CD4-positive, alpha-beta T cell treated with Interleukin-1 beta for 1 hour (primary cell): Measurements from ENCODE around the gene TERB1.
A peak's percentile ranks its signal among the peaks of the same experiment; 100 is the strongest.

ENCODE experiments used
- DNase-seq, 2 donors: peaks; one replicate each; pipeline ENCODE4 v3.0.0-alpha.2; 2020 to 2022

Gene TERB1

DNA sequence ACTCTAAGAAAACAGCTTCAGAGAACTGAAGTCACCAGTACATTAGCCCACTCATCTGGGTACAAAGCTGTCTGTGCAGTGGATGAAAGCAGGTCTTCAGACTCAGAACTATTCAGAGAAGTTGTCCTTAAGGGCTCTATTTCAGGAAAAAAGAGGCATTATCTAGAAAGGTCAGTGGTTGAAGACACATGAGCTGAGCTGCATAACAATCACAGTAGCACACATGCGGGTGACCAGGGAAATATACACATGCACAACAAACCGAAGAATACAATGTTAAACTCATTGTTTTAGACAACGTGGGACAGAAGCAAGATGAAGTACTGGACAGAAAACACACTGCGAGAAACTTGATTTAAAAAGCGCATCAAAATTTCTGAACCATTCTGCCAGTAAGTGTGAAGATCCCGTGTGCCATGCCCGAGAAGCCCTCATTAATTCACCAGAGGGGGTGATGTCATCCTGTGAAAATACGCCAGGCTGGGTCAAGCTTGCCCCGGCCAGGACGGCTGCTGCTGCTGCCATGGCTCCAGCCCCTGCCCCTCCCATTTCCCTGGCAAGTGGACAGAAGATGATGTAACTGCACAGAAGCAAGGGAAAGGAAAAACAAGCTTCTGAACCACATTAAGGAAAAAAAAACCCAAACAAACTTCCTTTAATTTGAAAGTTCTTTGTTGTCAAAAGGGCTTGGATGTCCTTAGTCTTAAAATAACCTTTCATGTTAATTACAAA, 60.0 kb downstream of the TERB1 start:
- no peak for DNase-seq

DNA sequence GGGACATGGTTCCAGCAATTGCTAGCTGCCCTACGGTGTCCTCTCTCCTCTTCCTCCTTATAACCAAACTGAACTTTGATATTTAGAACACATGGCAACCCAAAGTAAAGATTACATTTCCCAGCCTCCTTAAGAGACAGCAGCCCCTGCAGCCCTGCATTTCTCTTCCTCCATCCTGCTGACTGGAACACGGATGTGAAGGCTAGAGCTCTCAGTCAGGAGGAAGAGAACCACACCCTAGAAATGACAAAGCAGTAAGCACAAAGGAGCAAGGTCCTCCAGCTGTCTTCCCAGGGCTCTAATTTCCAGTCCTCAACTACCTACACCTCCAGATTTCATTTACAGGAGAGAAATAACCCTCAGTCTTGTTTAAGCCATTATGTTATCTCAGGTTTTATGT, 60.9 kb downstream of the TERB1 start:
- no peak for DNase-seq

DNA sequence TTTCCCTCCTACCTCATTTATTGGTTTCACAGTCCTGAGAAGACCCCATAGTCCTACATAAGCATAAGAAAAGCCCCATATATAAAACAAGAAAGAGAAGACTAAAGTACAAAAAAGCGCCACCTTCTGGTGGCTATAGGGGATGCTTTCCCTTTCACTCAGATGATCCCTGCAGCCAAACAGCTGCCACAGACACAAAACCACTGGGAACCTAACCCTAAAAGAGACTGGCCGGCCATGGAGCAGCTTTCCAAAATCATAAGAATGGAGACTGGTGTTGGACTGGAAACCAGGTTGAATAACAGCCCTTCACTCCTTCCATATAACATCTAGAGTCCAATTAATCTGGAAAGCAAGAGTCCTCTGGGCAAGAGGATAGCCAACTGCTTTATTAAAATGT, 61.4 kb downstream of the TERB1 start:
- DNase-seq, result peak in 1 of 2 donors; percentile 39

DNA sequence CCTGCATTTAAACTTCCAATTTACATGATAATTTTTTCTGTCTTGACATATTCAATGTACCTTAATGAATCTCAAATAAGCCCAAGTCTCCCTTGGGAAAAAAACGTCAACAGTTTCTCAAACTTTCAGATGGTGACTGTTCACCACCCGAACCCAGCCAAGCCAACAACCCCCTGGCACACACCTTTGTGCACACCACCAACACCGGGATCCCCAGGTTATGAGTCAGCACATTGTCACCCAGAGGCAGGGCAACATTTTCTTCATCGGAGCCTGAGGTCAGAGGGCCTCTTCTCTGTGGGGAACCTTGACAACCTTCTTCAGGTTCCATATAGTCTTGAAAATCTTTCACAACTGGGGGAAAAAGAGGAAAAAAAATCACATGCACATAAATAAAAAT, 65.5 kb downstream of the TERB1 start:
- no peak for DNase-seq

DNA sequence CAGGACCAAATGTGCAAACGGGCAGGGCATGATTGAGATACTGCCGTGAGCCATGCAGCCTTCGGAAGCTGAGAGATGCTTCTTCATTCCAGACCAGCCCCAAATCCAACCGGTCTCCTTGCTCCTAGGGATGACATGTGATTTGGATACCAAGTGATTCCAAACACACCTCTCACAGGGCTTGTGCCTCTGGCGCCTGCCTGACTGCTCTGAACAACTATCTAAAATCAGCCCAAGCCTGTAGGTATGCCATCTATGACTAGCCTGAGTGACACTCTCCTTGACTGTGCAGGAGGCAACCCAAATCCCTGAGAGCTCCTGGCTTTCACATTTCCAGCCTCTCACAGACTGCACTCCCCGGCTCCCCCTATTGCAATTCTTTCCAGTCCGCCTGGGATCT, 70.3 kb downstream of the TERB1 start:
- DNase-seq, result no peak

DNA sequence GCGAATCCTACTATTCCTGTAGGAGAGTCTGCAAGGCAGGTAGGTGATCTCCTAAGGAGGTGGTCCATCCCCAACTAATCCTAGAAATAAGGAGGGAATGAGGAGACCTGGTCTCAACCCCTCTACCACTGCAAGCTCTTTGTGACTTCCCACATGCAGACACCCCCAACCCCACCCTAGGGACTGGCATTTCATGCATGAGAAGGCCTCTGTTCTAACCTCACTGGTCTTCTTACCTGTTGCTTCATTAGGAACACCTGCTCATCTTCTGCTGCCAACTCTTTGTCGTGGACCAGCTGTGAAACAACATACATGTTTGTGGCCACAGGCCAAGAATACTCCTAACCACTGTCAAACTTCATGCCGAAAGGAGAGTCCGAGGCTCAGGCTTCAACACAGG, 72.6 kb downstream of the TERB1 start:
- no peak for DNase-seq

DNA sequence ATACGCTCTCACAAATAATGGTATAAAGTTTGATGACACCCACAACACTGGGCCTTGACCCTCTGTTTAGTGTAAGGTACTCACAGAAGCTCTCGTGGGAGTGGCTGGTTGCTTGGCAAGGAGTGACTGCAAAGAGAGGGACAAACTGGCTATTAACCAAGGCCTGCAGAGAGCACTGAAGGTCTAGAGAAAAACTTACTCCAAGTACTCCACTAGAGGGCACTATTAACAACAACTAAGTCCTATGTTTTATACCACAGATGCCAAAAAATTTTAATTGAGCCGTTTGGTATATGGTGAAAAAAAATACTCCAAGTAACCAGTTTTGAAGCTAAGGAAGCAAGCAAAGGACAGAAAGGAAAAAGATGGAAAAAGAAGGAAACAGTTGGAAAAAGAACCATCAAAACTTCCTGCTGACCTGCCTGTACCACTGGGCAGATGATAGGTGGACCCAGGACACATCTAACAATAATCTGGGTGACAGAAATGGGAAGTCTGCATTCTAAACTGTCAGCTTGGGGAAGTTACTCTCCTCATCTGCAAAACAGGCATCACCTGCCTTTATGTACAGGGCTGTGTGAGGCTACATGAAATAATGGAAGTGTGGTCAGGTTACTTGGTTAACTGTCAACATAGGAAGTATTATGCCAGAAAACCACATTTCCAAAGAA, 73.1 kb downstream of the TERB1 start:
- DNase-seq, result peak in 1 of 2 donors; percentile 51

DNA sequence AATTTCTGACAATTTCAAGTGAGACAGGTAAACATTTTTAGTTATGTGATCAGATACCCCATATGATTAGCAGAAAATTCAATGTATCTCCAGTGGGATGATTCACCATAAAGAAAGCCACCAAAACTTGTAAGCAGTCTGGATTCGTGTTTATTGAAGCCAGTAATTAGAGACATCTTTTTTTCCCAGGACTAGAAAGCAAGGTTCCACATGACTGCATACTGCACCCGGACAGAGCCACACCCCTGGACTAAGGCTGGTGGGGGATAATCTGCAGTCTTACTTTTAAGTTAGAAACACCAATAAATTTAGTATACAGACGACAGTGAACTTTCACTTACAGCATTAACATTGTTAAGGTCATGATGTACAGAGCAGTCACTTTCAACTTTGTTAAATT, 80.6 kb downstream of the TERB1 start:
- no peak for DNase-seq

DNA sequence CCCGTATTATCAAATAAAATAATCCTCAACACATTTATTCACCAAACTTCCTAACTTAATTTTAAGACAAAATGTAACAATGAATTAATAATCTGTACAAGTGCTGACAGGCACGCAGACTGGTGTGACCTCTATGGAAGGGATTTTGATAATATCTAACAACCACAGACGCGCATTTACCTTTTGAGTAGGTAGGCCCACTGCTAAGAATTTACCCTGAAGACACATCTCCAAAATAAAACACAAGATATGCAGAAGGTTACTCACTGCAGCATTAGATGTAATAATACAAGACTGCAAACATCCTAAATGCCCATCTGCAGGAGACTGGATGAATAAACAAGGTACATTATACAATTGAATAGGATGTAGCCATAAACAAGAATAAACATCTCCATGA, 82.1 kb downstream of the TERB1 start:
- DNase-seq, result no peak

DNA sequence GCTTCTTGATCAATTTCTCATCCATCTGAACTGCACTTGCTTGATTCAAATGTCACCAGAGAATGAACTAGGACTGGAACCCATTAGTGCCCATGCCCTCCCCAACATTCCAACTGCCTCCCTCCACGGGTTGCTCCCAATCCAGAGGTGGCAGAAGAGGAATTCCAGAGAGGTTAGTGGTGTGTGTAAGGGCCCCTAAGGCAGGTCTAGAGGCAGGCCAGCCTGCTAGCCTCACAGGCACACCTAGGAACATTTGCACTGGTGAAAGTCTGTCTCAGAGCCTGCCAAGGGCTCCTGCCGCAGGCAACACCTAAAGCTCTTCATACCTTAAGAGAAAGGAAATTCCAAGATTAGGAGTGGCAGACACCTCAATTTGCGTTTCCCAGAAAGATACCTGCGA, 83.6 kb downstream of the TERB1 start:
- no peak for DNase-seq

DNA sequence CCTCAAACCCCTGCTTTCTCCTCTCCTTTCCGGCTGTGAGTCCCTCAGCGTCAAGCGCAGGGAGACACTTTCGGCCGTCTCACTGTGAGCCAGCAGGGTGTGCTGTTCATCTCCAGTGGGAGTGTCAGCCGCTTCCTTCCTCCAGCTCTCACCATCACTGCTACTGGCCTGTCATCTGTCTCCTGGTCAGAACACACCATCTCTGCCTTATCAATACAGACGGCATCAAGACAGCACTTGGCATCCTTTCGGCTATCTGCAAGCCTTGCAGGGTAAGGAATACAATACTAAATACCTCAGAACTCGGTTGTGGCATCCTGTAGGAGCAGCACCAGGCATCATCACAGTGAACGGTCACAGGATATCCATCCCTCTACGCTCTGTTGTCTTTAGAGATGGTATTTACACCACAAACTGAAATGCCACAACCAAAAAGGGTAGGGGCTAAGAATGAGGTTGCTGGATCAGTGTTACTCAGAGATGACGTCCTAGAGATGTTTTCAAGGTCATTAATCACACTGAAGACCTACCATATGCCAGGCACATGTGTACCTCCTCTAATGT, 84.2 kb downstream of the TERB1 start:
- peak in 1 of 2 donors; percentile 11 for DNase-seq

DNA sequence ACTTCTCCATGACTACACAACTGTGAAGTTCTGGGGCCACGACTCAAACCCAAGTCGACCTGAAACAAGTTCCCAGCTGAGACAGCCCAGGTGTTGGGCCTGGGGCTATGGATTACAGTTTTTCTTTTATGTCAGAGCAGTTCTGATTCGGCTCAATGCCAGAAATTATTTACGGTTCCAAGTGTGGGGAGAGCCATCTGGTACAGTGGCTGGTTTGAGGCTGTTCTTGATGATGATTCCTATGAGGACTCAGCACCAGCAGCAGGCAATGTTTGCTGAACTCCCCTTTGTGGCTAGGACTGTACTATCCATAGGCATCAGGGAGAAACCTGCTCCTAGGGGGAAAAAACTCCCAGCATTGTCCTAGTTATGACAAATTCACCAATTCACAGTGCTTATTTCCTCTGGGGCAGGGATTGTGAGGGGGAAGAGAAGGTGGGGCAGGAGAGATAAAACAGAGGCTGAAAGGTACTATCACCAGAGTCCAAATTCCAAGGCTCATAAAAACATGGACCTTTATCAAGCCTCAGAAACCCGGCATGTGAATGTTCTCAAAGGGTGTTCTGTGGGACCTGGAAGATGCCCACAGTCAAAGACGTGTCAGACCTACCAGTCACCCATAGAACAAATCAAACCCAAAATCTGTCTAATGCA, 86.6 kb downstream of the TERB1 start:
- no peak for DNase-seq

DNA sequence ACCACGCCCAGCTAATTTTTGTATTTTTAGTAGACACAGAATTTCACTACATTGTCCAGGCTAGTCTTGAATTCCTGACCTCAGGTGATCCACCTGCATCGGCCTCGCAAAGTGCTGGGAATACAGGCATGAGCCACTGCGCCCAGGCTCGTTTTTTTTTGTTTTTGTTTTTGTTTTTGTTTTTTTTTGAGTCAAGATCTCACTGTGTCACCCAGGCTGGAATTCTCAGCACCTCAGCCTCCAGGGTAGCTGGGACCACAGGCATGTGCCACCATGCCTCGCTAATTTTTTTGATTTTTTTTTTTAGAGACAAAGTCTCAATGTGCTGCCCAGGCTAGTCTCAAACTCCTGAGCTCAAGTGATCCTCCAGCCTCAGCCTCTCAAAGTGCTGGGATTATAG, 87.3 kb downstream of the TERB1 start:
- no peak for DNase-seq

DNA sequence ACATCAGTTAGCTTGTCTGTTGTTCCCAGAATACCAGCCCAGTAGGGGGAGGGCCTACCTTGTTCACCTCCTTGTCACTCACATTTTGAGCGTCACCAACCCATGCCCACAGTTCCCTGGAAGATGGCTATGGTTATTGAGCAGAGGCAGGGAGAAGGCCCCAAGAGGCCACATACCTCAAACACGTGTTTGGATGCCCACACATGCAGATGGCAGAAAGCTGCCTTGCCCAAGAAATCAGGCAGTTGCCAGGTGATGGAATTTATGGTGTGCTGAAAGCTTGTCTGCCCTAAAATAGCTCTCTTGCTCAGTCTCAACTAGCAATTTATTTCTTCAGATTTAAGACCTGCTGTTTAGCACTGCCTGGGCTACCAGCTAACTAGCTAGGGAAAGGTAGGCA, 88.3 kb downstream of the TERB1 start:
- DNase-seq, result no peak

DNA sequence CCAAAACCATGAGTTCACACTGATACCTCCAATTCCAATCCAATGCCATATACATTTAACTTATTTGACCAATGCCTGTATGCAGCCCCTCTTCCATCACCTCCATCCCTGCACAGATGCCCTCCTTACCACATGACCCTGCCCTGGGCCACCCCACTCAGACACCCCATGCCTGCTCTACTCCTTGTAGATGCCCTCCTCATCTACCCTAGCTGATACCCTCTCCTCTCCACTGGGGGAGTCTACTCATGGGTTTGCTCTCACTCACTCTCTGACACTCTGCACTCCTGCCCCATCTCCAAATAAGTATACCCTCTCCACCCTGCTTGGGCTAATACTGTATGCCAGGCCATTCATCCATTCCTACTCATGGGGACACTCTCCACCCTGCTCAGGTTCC, 88.9 kb downstream of the TERB1 start:
- no peak for DNase-seq

DNA sequence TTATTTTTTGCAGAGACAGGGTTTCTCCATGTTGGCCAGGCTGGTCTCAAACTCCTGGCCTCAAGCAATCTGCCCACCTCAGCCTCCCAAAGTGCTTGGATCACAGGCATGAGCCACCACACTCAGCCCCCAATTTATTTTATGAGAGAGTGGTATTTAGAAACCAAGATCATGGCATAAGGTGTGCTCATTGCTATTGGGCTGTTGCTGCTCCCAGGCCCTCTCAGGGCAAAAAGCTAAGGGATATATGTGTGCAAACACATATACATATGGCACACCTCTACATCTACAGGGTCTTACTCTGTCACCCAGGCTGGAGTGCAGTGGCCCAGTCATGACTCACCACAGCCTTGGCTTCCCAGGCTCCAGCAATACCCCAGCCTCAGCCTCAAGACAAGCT, 89.8 kb downstream of the TERB1 start:
- no peak for DNase-seq

DNA sequence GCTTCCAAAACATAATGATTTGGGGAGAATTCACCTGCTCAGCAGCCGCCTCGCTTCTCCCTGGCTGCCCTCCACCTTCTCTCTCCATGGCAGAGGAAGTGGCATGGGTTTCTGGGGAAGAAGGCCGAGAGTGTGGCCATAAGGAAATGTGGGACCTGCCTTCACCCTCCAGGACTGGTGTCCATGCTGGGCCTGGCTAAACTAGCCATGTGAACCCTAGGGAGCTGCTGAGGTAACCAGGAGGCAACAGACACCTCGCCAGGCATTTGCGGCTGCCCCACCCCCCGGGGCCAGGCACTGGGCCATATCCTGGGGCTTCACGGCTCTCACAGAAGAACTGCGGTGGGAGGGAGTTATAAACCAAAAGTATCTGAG, 94.9 kb downstream of the TERB1 start:
- DNase-seq, result no peak

DNA sequence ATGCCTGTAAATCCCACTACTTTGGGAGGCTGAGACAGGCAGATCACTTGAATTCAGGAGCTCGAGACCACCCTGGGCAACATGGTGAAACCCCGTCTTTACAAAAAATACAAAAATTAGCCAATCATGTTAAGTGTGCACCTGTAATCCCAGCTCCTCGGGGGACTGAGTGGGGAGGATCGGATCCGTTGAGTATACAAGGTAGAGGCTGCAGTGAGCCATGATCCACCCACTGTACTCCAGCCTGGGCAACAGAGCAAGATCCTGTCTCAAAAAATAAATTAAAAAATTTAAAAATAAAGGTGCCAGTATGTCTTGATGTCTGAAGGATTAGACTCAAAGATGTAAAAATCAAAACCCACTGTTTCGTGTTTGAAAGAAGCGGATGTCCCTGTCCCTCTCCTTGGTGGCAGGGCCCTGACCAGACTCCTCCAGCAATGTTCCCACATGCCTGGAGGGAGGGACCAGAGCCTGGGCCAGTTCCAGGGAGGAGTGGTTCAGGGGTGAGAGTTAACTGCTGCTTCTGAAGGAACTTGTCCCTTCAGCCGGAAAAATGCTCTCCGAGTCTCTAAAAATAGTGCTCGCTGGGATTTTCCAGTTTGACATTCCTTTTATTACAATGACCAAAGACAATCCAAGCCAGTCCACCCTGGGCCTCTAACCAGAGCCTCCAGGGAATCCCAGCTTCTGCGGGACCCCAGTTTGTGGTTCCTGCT, 95.4 kb downstream of the TERB1 start:
- DNase-seq, result no peak
